Measurements from ENCODE around the gene TGFBR3. TPM values are rescaled to one million over a fixed set of nuclear protein-coding genes. Genes with fewer than 3 reads are reported as not detected.

Gene TGFBR3
- total and polyA plus RNA-seq, 9 of the 15 experiments (the other 6 are each of a cell fraction or from before 2014, with no cell fraction given): 3.6 to 32.4 (median 15.6) TPM

DNA sequence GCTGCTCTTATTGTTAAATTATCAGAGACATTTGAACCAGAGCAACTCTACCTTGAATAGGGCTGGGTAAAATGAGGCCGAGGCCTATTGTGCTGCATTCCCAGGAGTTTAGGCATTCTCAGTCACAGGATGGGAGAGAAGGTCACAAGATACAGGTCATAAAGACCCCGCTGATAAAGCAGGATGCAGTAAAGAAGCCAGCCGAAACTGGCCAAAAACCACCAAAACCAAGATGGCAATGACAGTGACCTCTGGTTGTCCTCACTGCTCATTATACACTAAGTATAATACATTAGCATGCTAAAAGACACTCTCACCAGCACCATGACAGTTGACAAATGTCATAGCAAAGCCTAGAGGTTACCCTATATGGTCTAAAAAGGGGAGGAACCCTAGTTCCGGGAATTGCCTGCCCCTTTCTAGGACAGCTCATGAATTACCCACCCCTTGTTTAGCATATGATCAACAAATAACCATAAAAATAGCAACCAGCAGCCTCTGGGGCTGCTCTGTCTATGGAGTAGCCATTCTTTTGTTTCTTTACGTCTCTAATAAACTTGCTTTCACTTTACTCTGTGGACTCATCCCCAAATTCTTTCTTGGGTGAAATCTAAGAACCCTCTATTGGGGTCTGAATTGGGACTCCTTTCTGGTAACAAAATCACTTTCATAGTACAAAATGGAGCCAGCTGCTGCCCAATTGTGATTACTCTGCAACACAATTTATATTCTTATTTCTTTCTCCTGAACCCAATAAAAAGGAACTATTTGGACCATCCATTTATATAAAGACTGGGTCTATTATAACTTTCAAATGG lies 179.6 kb downstream of the TGFBR3 start (continued):
- TF ChIP-seq, protein P1, sequence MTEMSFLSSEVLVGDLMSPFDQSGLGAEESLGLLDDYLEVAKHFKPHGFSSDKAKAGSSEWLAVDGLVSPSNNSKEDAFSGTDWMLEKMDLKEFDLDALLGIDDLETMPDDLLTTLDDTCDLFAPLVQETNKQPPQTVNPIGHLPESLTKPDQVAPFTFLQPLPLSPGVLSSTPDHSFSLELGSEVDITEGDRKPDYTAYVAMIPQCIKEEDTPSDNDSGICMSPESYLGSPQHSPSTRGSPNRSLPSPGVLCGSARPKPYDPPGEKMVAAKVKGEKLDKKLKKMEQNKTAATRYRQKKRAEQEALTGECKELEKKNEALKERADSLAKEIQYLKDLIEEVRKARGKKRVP (CRISPR knock-in tag; IDR thresholded peaks at IDR 0.05): peak; percentile 84
- TF ChIP-seq ZBED1 (IDR thresholded peaks at IDR 0.05) (no peak), RAD21 (CRISPR knock-in tag; conservative IDR thresholded peaks at IDR 0.05 in 1 of 2, IDR thresholded peaks at IDR 0.05 in 1 of 2) (peak in 1 of 2 experiments; percentile 25; a peak in 1 of 4 replicates), CSDE1 (IDR thresholded peaks at IDR 0.05) (no peak), EZH2 (IDR thresholded peaks at IDR 0.05; ENCODE audit: borderline replicate concordance, low read depth, low read length) (no peak), ELF4 (CRISPR knock-in tag; IDR thresholded peaks at IDR 0.05) (no peak), ZNF184 (CRISPR knock-in tag; IDR thresholded peaks at IDR 0.05) (no peak), SMAD4 (CRISPR knock-in tag; conservative IDR thresholded peaks at IDR 0.05) (peak; percentile 79), ZFP36 (IDR thresholded peaks at IDR 0.05; ENCODE audit: low read depth, low read length, partially characterized antibody) (peak; percentile 49), CREBBP (IDR thresholded peaks at IDR 0.05; ENCODE audit: low read depth, low read length) (no peak), ZNF146 (CRISPR knock-in tag; IDR thresholded peaks at IDR 0.05; ENCODE audit: unreplicated experiment) (no peak), RFX7 (CRISPR knock-in tag; IDR thresholded peaks at IDR 0.05) (0 out of 2 replicates have a peak, but pooled peaks have one; percentile 62), ZFP30 (CRISPR knock-in tag; IDR thresholded peaks at IDR 0.05; ENCODE audit: borderline replicate concordance) (no peak), ZNF212 (CRISPR knock-in tag; IDR thresholded peaks at IDR 0.05) (0 out of 2 replicates have a peak, but pooled peaks have one; percentile 61), LARP7 (IDR thresholded peaks at IDR 0.05) (no peak), EP300 (IDR thresholded peaks at IDR 0.05; ENCODE audit: low read length) (peak; percentile 74), NCOA2 (IDR thresholded peaks at IDR 0.05; ENCODE audit: partially characterized antibody in 2 of 2) (no peak), ZNF445 (CRISPR knock-in tag; IDR thresholded peaks at IDR 0.05; ENCODE audit: low read depth) (peak; percentile 61; the same call in 1 of the 2 replicates)
- TF ChIP-seq, protein P2, sequence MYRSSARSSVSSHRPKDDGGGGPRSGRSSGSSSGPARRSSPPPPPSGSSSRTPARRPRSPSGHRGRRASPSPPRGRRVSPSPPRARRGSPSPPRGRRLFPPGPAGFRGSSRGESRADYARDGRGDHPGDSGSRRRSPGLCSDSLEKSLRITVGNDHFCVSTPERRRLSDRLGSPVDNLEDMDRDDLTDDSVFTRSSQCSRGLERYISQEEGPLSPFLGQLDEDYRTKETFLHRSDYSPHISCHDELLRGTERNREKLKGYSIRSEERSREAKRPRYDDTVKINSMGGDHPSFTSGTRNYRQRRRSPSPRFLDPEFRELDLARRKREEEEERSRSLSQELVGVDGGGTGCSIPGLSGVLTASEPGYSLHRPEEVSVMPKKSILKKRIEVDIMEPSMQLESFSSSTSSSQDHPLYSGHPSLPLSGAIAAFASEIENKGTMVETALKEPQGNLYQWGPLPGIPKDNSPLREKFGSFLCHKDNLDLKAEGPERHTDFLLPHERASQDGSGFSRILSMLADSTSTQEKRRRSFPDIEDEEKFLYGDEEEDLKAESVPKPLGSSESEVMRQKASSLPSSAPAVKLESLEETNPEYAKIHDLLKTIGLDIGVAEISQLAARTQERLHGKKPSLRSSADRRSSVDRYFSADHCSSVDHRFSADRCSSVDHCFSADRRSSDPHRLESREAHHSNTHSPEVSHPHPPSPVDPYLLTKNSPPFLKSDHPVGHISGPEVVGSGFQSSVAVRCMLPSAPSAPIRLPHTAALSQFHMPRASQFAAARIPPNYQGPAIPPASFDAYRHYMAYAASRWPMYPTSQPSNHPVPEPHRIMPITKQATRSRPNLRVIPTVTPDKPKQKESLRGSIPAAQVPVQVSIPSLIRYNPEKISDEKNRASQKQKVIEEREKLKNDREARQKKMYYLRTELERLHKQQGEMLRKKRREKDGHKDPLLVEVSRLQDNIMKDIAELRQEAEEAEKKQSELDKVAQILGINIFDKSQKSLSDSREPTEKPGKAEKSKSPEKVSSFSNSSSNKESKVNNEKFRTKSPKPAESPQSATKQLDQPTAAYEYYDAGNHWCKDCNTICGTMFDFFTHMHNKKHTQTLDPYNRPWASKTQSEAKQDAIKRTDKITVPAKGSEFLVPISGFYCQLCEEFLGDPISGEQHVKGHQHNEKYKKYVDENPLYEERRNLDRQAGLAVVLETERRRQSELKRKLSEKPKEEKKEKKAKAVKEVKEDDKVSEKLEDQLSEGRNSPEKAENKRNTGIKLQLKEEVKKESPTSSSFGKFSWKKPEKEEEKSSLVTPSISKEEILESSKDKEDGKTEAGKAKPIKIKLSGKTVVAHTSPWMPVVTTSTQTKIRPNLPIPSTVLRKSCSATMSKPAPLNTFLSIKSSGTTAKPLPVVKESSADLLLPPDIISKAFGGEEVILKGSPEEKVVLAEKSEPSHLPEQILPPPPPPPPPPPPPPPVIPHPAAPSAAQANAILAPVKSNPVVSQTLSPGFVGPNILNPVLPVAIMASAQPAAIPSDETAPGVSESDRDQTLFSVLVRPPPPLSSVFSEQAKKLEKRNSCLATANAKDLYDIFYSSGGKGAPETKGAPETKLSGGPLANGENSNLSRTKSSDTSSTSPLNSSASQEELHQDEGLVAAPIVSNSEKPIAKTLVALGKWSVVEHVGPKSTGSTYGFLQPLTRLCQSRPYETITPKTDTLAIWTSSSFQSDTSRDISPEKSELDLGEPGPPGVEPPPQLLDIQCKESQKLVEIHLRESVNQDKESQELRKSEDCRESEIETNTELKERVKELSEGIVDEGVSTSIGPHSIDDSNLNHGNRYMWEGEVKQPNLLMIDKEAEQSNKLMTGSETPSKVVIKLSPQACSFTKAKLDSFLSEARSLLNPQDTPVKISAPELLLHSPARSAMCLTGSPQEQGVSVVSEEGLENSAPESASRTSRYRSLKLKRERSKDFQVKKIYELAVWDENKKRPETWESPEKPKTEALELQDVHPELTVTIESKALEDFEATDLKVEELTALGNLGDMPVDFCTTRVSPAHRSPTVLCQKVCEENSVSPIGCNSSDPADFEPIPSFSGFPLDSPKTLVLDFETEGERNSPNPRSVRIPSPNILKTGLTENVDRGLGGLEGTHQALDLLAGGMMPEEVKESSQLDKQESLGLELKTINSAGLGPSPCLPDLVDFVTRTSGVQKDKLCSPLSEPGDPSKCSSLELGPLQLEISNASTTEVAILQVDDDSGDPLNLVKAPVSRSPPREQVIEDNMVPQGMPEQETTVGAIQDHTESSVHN (IDR thresholded peaks at IDR 0.05; ENCODE audit: borderline replicate concordance in 1 of 2, low read depth in 1 of 2): no peak
